A549 (cell line): ENCODE results near the gene RAB17. TPM values are rescaled to one million over a fixed set of nuclear protein-coding genes. Genes with fewer than 3 reads are reported as not detected.

Source experiments
- ATAC-seq, 2 experiments: fragments of 200-7000 bp in 1 of 2; fragments of >200 bp in 1 of 2; cut with Nextera tagmentation in 1 of 2; cut with Tn5 transposase in 1 of 2; 3 replicates each; pipeline versions ENCODE4 v1.8.0 to v1.9.1; 2018 to 2020; ENCODE audit warnings: mild to moderate bottlenecking in 1 of 2, moderate library complexity in 1 of 2
- CTCF ChIA-PET: fragments of 300-600 bp; sonication (Branson Sonifier 250); formaldehyde crosslinking; extraction: SDS; loops from one replicate; lab custom pipeline; 2021; ENCODE audit warnings: antibody characterized with exemption, inconsistent platforms; lab: Yijun Ruan, JAX
- POLR2A ChIA-PET: fragments of 350-600 bp; formaldehyde crosslinking; extraction: SDS; loops from one replicate; lab custom pipeline; 2021; ENCODE audit warnings: antibody characterized with exemption, inconsistent platforms; lab: Yijun Ruan, JAX
- DNase-seq, 2 experiments: peaks; one replicate each; pipeline versions ENCODE4 v3.0.0 to v3.0.0-alpha.2; 2011 to 2016; ENCODE audit warnings: low read depth in 1 of 2, low spot score in 1 of 2
- FAIRE-seq: peaks from 2 replicates; lab custom pipeline; 2011; peaks lifted over from hg19 to GRCh38; lab: Jason Lieb, UNC
- H3K27ac ChIP-seq, 2 experiments: fragments of >200 bp; sonication (Bioruptor Twin); formaldehyde crosslinking; 3 replicates each; pipeline ENCODE4 v1.5.1; 2016 to 2017
- H3K4me1 ChIP-seq: fragments of >200 bp; sonication (Bioruptor Twin); formaldehyde crosslinking; 3 replicates; pipeline ENCODE4 v1.6.1; 2016
- H3K4me2 ChIP-seq: fragments of >200 bp; sonication (Bioruptor Twin); formaldehyde crosslinking; 3 replicates; pipeline ENCODE4 v1.6.1; 2016
- H3K4me3 ChIP-seq: fragments of >200 bp; sonication (Bioruptor Twin); formaldehyde crosslinking; 3 replicates; pipeline ENCODE4 v1.5.1; 2016
- H3K9me3 ChIP-seq: fragments of >200 bp; sonication (Bioruptor Twin); formaldehyde crosslinking; 3 replicates; pipeline ENCODE4 v1.6.1; 2016
- CBX8 ChIP-seq: fragments of 200-600 bp; sonication (generic); IDR thresholded peaks from 2 replicates; pipeline ENCODE4 v1.6.1; 2016
- CHD2 ChIP-seq: fragments of 150-350 bp; IDR thresholded peaks from 2 replicates; pipeline ENCODE4 v1.6.1; 2014; ENCODE audit warnings: low read length; ENCODE audit not compliant: partially characterized antibody
- CTCF ChIP-seq: fragments of >200 bp; sonication (Bioruptor Twin); formaldehyde crosslinking; IDR thresholded peaks from 3 replicates; pipeline ENCODE4 v1.5.1; 2016
- EHF ChIP-seq: fragments of 250-450 bp; sonication (Bioruptor Pico); IDR thresholded peaks from 2 replicates; pipeline ENCODE4 v1.5.0; 2020; ENCODE audit warnings: mild to moderate bottlenecking
- ELK1 ChIP-seq: fragments of 150-350 bp; IDR thresholded peaks from 2 replicates; pipeline ENCODE4 v1.6.1; 2014; ENCODE audit warnings: low read depth, mild to moderate bottlenecking, low read length
- EP300 ChIP-seq, 2 experiments: fragments of >200 bp; sonication (Bioruptor Twin); formaldehyde crosslinking; IDR thresholded peaks; 2 replicates in 1 of 2; 3 replicates in 1 of 2; pipeline ENCODE4 v1.6.1; 2016 to 2017
- ESRRA ChIP-seq: fragments of 150-350 bp; IDR thresholded peaks from 2 replicates; pipeline ENCODE4 v1.6.1; 2014; ENCODE audit warnings: mild to moderate bottlenecking, low read length, borderline replicate concordance
- FOSL2 ChIP-seq, 2 experiments: fragments of 450-650 bp in 1 of 2; fragments of >200 bp in 1 of 2; sonication (Bioruptor Twin) in 1 of 2; formaldehyde crosslinking; IDR thresholded peaks; 2 replicates each; pipeline versions ENCODE4 v1.5.0 to v1.6.1; 2016 to 2020; ENCODE audit warnings: mild to moderate bottlenecking in 1 of 2, moderate library complexity in 1 of 2
- HEYL ChIP-seq: fragments of 250-450 bp; sonication (Bioruptor Pico); IDR thresholded peaks from 2 replicates; pipeline ENCODE4 v1.8.0; 2021; ENCODE audit warnings: mild to moderate bottlenecking, moderate library complexity
- HOXA7 ChIP-seq: fragments of 250-450 bp; sonication (Bioruptor Pico); IDR thresholded peaks from 2 replicates; pipeline ENCODE4 v1.5.0; 2020; ENCODE audit warnings: mild to moderate bottlenecking, moderate library complexity
- HOXB13 ChIP-seq: fragments of 250-450 bp; sonication (Bioruptor Pico); IDR thresholded peaks from 2 replicates; pipeline ENCODE4 v1.5.0; 2020; ENCODE audit warnings: low read depth, mild to moderate bottlenecking, moderate library complexity
- JUN ChIP-seq, 2 experiments: fragments of >200 bp; sonication (Bioruptor Twin); formaldehyde crosslinking; IDR thresholded peaks; 2 replicates in 1 of 2; 3 replicates in 1 of 2; pipeline ENCODE4 v1.6.1; 2016 to 2017
- JUNB ChIP-seq: fragments of >200 bp; sonication (Bioruptor Twin); formaldehyde crosslinking; IDR thresholded peaks from 2 replicates; pipeline ENCODE4 v1.6.1; 2016
- KDM1A ChIP-seq: fragments of 200-600 bp; sonication (generic); IDR thresholded peaks from 2 replicates; pipeline ENCODE4 v1.6.1; 2016; ENCODE audit warnings: low read depth, mild to moderate bottlenecking
- KDM5A ChIP-seq: fragments of 200-600 bp; sonication (generic); IDR thresholded peaks from 2 replicates; pipeline ENCODE4 v1.6.1; 2016; ENCODE audit warnings: antibody characterized with exemption, mild to moderate bottlenecking
- MAFK ChIP-seq: fragments of 450-650 bp; IDR thresholded peaks from 2 replicates; pipeline ENCODE4 v1.6.1; 2014; ENCODE audit not compliant: partially characterized antibody
- MAX ChIP-seq: IDR thresholded peaks from 2 replicates; pipeline ENCODE4 v1.6.1; 2012
- MAZ ChIP-seq: fragments of 150-350 bp; IDR thresholded peaks from 2 replicates; pipeline ENCODE4 v1.6.1; 2014; ENCODE audit warnings: antibody characterized with exemption, low read depth, low read length, borderline replicate concordance
- MYC ChIP-seq: IDR thresholded peaks from 2 replicates; pipeline ENCODE4 v1.6.1; 2012; ENCODE audit warnings: mild to moderate bottlenecking, inconsistent platforms, low read length, improper control_type of control experiment, borderline replicate concordance
- NPAS2 ChIP-seq: fragments of 250-450 bp; sonication (Bioruptor Pico); IDR thresholded peaks from 2 replicates; pipeline ENCODE4 v1.8.0; 2022; ENCODE audit warnings: mild to moderate bottlenecking, moderate library complexity, borderline replicate concordance
- PBX3 ChIP-seq: IDR thresholded peaks from 2 replicates; pipeline ENCODE4 v1.6.1; 2012
- POLR2AphosphoS2 ChIP-seq: conservative IDR thresholded peaks from 2 replicates; pipeline ENCODE4 v1.6.1; 2012; ENCODE audit warnings: low read length, improper control_type of control experiment, inconsistent platforms
- RAD21 ChIP-seq, 2 experiments: fragments of >200 bp in 1 of 2; sonication (Bioruptor Twin) in 1 of 2; formaldehyde crosslinking in 1 of 2; IDR thresholded peaks in 1 of 2; conservative IDR thresholded peaks in 1 of 2; 2 replicates in 1 of 2; 3 replicates in 1 of 2; pipeline ENCODE4 v1.6.1; 2012 to 2018; ENCODE audit warnings: inconsistent platforms in 1 of 2
- RARB ChIP-seq: fragments of 250-450 bp; sonication (Bioruptor Pico); IDR thresholded peaks from 2 replicates; pipeline ENCODE4 v1.8.0; 2021; ENCODE audit warnings: mild to moderate bottlenecking, moderate library complexity
- RCOR1 ChIP-seq: fragments of 150-350 bp; IDR thresholded peaks from 2 replicates; pipeline ENCODE4 v1.6.1; 2014; ENCODE audit warnings: antibody characterized with exemption, low read length, low read depth
- REST ChIP-seq: fragments of 200-600 bp; sonication (generic); IDR thresholded peaks from 2 replicates; pipeline ENCODE4 v1.6.1; 2016; ENCODE audit warnings: antibody characterized with exemption, mild to moderate bottlenecking, moderate library complexity
- RNF2 ChIP-seq: fragments of 200-600 bp; sonication (generic); IDR thresholded peaks from 2 replicates; pipeline ENCODE4 v1.6.1; 2016; ENCODE audit warnings: low read depth, mild to moderate bottlenecking, antibody characterized with exemption, moderate library complexity, borderline replicate concordance
- SMC3 ChIP-seq: fragments of >200 bp; sonication (Bioruptor Twin); formaldehyde crosslinking; IDR thresholded peaks from 3 replicates; pipeline ENCODE4 v1.6.1; 2018; ENCODE audit warnings: inconsistent platforms
- TFCP2L1 ChIP-seq: fragments of 250-450 bp; sonication (Bioruptor Pico); IDR thresholded peaks from 2 replicates; pipeline ENCODE4 v1.5.0; 2021; ENCODE audit warnings: mild to moderate bottlenecking
- ZFP36 ChIP-seq: fragments of 450-650 bp; IDR thresholded peaks from 2 replicates; pipeline ENCODE4 v1.6.1; 2014; ENCODE audit warnings: borderline replicate concordance; ENCODE audit not compliant: partially characterized antibody
- ZSCAN20 ChIP-seq: fragments of 250-450 bp; sonication (Bioruptor Pico); IDR thresholded peaks from 2 replicates; pipeline ENCODE4 v1.8.0; 2022; ENCODE audit warnings: mild to moderate bottlenecking, moderate library complexity
- WGBS: methylation state at CpG from one replicate; pipeline ENCODE4 v1.1.6; 2017; ENCODE audit errors: missing lambda C conversion rate; 5-methylcytosine and 5-hydroxymethylcytosine counted together
- polyA plus RNA-seq, 4 experiments: library from polyadenylated mRNA; depleted of rRNA in 3 of 4; stranded (reverse); fragments of >200 nt; fragmentation: RNase III in 1 of 4; extraction: RNeasy Plus Mini Kit Qiagen cat#74134 plus additional on column Dnase treatment in 1 of 4; gene quantifications; 2 replicates in 3 of 4; 3 replicates in 1 of 4; pipeline ENCODE4 v1.2.3, GENCODE V29; 2011 to 2017

RAB17 gene
- polyA plus RNA-seq, 2 of the 4 experiments (the other 2 are of a cell fraction), result 0.44 to 2.2 TPM

- TF ChIP-seq CHD2, result no peak
- no peak for TF ChIP-seq TFCP2L1
- TF ChIP-seq MAZ, result no peak
- TF ChIP-seq ESRRA, result no peak
- no peak for TF ChIP-seq CBX8
- TF ChIP-seq KDM1A, result no peak
Measured at GRCh38 chr2:237572742-237573101, 17.8 kb downstream of the RAB17 start (continued).

- DNase-seq (peak; percentile 92 to 95), ATAC-seq (peak; percentile 89 to 99), FAIRE-seq (peak; percentile 54)
- H3K4me2 ChIP-seq, result peak overlapping the region; percentile 58
- peak overlapping the region; percentile 55 to 71; a peak in 5 of 6 replicates for H3K27ac ChIP-seq
- H3K9me3 ChIP-seq, result no peaks in the 10 kb centered on the region
- peaks cover 10% of the 10 kb centered on the region; the same call in 2 of the 3 replicates for H3K4me1 ChIP-seq
- CTCF ChIA-PET, result interaction anchor here (0.6 to 5.5 kb wide), 105 partner anchors 10 to 511 kb away, joined by 3 to 146 read pairs (median 5); partner anchors contain the start of genes COL6A3, COPS8, MLPH and RAB17
- no peak overlapping the region for H3K4me3 ChIP-seq
- WGBS, result 13% methylated on average over 16 of the region's 24 CpGs
- POLR2A ChIA-PET, result interaction anchor here (0.6 to 1.6 kb wide), 5 partner anchors 60 to 486 kb away, joined by 4 to 9 read pairs (median 6); partner anchors contain the start of gene COPS8
- TF ChIP-seq SMC3 (peak; percentile 99), RAD21 (conservative IDR thresholded peaks at IDR 0.05 in 1 of 2, IDR thresholded peaks at IDR 0.05 in 1 of 2) (peak; percentile 99 to 100), KDM5A (no peak), RARB (CRISPR knock-in tag) (no peak), RCOR1 (no peak), ZFP36 (no peak), POLR2AphosphoS2 (no peak), KDM1A (no peak), EHF (no peak), MAX (0 out of 2 replicates have a peak, but pooled peaks have one; percentile 34), ELK1 (no peak), ESRRA (no peak), REST (no peak), HOXA7 (CRISPR knock-in tag) (no peak), JUNB (no peak), HOXB13 (no peak), PBX3 (no peak), MAZ (no peak), RNF2 (no peak), MAFK (no peak), ZSCAN20 (CRISPR knock-in tag) (no peak), CTCF (peak; percentile 98), EP300 (IDR thresholded peaks at IDR 0.05) (no peak), FOSL2 (IDR thresholded peaks at IDR 0.05) (no peak), FOSL2 (CRISPR knock-in tag; IDR thresholded peaks at IDR 0.05) (no peak), NPAS2 (no peak), MYC (no peak), HEYL (CRISPR knock-in tag) (no peak), JUN (IDR thresholded peaks at IDR 0.05) (no peak)
Measured at GRCh38 chr2:237572021-237572741, 18.4 kb downstream of the RAB17 start.
